Gastrocnemius medialis (tissue), 4 donors: ENCODE results near the gene NBEA. TPM values are rescaled to one million over a fixed set of nuclear protein-coding genes. Genes with fewer than 3 reads are reported as not detected.

Source experiments
- ATAC-seq, 2 donors: fragments of 150-250 bp; one replicate each; pipeline ENCODE4 v1.9.1; 2016
- DNase-seq, 2 donors: peaks; one replicate each; pipeline ENCODE4 v3.0.0-alpha.2; 2019
- H3K27ac ChIP-seq, 4 donors: fragments of 200-600 bp; sonication (generic); 1 replicate in 1 of 4; 2 replicates in 3 of 4; pipeline ENCODE4 v1.5.1; 2016 to 2018; ENCODE audit warnings: mild to moderate bottlenecking in 2 of 4, moderate library complexity in 1 of 4
- H3K27me3 ChIP-seq, 3 donors: fragments of 200-600 bp; sonication (generic) in 2 of 3; 1 replicate in 1 of 3; 2 replicates in 2 of 3; pipeline versions ENCODE4 v1.5.1 to v1.6.0; 2016 to 2019; ENCODE audit warnings: mild to moderate bottlenecking in 1 of 3, moderate library complexity in 1 of 3
- H3K36me3 ChIP-seq, 2 donors: fragments of 200-600 bp; sonication (generic) in 1 of 2; one replicate each; pipeline ENCODE4 v1.5.1; 2017 to 2018
- H3K4me1 ChIP-seq, 2 donors: fragments of 200-600 bp; sonication (generic) in 1 of 2; one replicate each; pipeline ENCODE4 v1.5.1; 2016 to 2017; ENCODE audit warnings: mild to moderate bottlenecking in 2 of 2
- H3K4me3 ChIP-seq, 4 donors: fragments of 200-600 bp; sonication (generic) in 3 of 4; 1 replicate in 1 of 4; 2 replicates in 3 of 4; pipeline ENCODE4 v1.5.1; 2016 to 2019; ENCODE audit warnings: mild to moderate bottlenecking in 2 of 4
- H3K9me3 ChIP-seq, 3 donors: fragments of 200-600 bp; sonication (generic) in 2 of 3; 1 replicate in 1 of 3; 2 replicates in 2 of 3; pipeline ENCODE4 v1.5.1; 2016 to 2019
- POLR2A ChIP-seq, 2 donors: fragments of 450-650 bp; IDR thresholded peaks; one replicate each; pipeline ENCODE4 v1.6.1; 2017; ENCODE audit warnings: antibody characterized with exemption in 2 of 2, mild to moderate bottlenecking in 2 of 2, moderate library complexity in 2 of 2
- in situ Hi-C, 4 donors: fragments of 200-750 bp; cut with MboI; loops; one replicate each; pipeline versions ENCODE4 v1.15.0 to v1.8.0; 2017; ENCODE audit warnings: low sequenced_read_pairs in 4 of 4
- intact Hi-C: fragments of 100-400 bp; cut with DNase I; formaldehyde crosslinking; loops from one replicate; pipeline ENCODE4 v1.15.1; 2023; ENCODE audit warnings: low total_unique reads
- total RNA-seq, 4 donors: library from RNA; depleted of rRNA; stranded (reverse); fragments of >200 nt; gene quantifications; one replicate each; pipeline versions ENCODE4 v1.1.0 to v1.2.3, GENCODE V29; 2016
- TF ChIP-seq, protein P1 (sequence below), 5 experiments: fragments of 450-650 bp in 3 of 5; fragments of 200-600 bp in 2 of 5; sonication (generic) in 2 of 5; IDR thresholded peaks in 4 of 5; conservative IDR thresholded peaks in 1 of 5; 1 replicate in 4 of 5; 2 replicates in 1 of 5; pipeline ENCODE4 v1.5.1; 2016 to 2019; ENCODE audit warnings: antibody characterized with exemption in 5 of 5, mild to moderate bottlenecking in 3 of 5, moderate library complexity in 3 of 5

NBEA gene
- total RNA-seq, 4 donors from 2014 or later = 4.1 to 5.1 (median 4.7) TPM

DNA sequence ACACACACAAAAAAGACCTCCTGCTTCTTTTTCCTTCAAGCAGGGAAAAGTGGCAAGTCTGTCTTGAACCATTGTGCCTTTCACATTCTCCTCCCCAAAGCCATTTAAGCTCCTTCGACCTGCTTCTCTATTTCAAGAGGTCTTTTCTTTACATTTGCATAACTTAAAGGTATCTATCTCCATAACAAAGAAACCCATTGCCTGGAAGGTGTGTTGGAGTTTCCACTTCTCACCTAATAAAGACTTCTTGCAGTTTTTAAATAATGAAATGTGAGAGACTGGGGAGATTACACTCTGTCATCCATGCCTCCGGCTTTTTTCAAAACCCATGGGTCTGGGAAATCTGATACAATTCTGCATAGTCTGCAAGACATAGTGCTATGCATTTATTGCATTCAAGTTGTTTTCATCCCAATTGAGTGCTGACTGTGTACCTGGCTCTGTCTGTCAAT lies 41.8 kb upstream of the NBEA start:
- Histone ChIP-seq H3K27ac (no peak overlapping the region), H3K9me3 (no peaks in the 10 kb centered on the region), H3K27me3 (no peaks in the 10 kb centered on the region), H3K4me3 (no peak overlapping the region), H3K4me1 (no peaks in the 10 kb centered on the region), H3K36me3 (no peaks in the 10 kb centered on the region)
- in situ Hi-C loops (no loop called here), intact Hi-C loops (no loop called here)
- DNase-seq = no peak
- ATAC-seq = no peak
- TF ChIP-seq, protein P1, sequence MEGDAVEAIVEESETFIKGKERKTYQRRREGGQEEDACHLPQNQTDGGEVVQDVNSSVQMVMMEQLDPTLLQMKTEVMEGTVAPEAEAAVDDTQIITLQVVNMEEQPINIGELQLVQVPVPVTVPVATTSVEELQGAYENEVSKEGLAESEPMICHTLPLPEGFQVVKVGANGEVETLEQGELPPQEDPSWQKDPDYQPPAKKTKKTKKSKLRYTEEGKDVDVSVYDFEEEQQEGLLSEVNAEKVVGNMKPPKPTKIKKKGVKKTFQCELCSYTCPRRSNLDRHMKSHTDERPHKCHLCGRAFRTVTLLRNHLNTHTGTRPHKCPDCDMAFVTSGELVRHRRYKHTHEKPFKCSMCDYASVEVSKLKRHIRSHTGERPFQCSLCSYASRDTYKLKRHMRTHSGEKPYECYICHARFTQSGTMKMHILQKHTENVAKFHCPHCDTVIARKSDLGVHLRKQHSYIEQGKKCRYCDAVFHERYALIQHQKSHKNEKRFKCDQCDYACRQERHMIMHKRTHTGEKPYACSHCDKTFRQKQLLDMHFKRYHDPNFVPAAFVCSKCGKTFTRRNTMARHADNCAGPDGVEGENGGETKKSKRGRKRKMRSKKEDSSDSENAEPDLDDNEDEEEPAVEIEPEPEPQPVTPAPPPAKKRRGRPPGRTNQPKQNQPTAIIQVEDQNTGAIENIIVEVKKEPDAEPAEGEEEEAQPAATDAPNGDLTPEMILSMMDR (IDR thresholded peaks at IDR 0.05 in 4 of 5, conservative IDR thresholded peaks at IDR 0.05 in 1 of 5) = no peak
- no peak for TF ChIP-seq POLR2A (IDR thresholded peaks at IDR 0.05)

DNA sequence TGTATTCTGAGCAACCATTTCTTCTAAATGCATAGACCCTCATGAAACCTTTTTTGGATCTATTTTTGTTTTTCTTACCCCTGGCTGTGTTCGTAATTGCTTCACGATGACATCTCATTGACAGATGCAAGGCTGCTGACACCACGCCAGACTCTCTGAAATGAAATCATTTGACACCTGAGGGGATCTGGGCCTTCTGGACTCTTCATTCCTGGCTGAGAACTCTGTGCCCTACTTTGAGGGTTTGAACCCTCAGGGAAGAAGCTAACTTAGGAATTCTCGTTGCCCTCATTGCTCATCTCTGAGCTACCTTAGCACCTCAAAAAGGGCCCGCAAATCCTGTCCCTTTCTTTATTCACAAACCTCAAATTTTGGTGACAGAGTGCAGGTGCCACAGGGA lies 40.5 kb upstream of the NBEA start:
- Histone ChIP-seq H3K27me3 (no peaks in the 10 kb centered on the region), H3K4me1 (no peaks in the 10 kb centered on the region), H3K4me3 (no peak overlapping the region), H3K36me3 (no peaks in the 10 kb centered on the region), H3K27ac (no peak overlapping the region), H3K9me3 (no peaks in the 10 kb centered on the region)
- DNase-seq (no peak), ATAC-seq (no peak)
- in situ Hi-C loops (no loop called here), intact Hi-C loops (no loop called here)
- TF ChIP-seq, protein P1 (IDR thresholded peaks at IDR 0.05 in 4 of 5, conservative IDR thresholded peaks at IDR 0.05 in 1 of 5) = no peak
- TF ChIP-seq POLR2A (IDR thresholded peaks at IDR 0.05) = no peak

DNA sequence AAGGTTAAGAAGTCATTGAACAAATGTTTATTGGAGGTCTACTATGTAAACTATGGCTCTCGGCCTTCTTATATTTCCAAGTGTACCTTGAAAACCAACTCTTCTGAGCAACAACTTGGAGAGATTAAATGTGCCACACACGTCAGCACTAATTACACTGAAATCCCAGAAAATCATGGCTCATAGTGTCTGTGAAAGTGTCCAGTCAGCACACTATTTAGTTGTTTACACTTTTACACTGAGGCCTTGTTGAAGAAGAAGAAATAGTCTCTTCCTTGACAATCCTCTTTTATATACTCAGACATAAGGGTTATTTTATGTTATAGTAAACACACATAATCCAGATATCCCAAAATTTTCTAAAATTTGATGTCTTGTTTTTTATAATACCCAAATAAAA lies 30.9 kb upstream of the NBEA start:
- no peaks in the 10 kb centered on the region for H3K27me3 ChIP-seq
- intact Hi-C loops = no loop called here
- no peak overlapping the region for H3K27ac ChIP-seq
- TF ChIP-seq, protein P1 (IDR thresholded peaks at IDR 0.05 in 4 of 5, conservative IDR thresholded peaks at IDR 0.05 in 1 of 5) = no peak
- TF ChIP-seq POLR2A (IDR thresholded peaks at IDR 0.05) = no peak
- in situ Hi-C loops = no loop called here
- H3K36me3 ChIP-seq = no peaks in the 10 kb centered on the region
- H3K4me1 ChIP-seq = no peaks in the 10 kb centered on the region
- ATAC-seq = no peak
- no peaks in the 10 kb centered on the region for H3K9me3 ChIP-seq
- H3K4me3 ChIP-seq = no peak overlapping the region
- no peak for DNase-seq

DNA sequence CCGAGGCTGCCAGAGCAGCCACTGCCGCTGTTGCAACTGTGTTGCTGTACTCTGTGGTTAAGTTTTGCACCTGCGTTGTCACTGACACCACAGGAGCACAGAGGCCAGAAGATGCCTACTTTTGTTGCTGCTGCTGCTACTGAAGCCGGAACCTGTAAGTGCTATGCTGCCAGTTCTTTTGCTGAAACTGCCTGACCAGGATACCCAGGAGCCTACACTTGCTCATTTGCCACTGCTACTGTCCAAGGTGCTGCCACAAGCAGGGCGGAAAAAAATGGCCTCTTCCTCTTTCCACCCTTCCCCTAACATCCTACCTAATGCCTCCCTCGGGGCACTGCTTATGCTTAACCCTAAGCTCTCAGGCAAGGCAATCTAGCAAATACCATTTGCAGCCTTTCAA lies 29.0 kb upstream of the NBEA start:
- Histone ChIP-seq H3K9me3 (no peaks in the 10 kb centered on the region), H3K27ac (no peak overlapping the region), H3K4me3 (no peak overlapping the region), H3K36me3 (no peaks in the 10 kb centered on the region), H3K27me3 (no peaks in the 10 kb centered on the region), H3K4me1 (no peaks in the 10 kb centered on the region)
- DNase-seq (no peak), ATAC-seq (no peak)
- TF ChIP-seq, protein P1 (IDR thresholded peaks at IDR 0.05 in 4 of 5, conservative IDR thresholded peaks at IDR 0.05 in 1 of 5) = no peak
- TF ChIP-seq POLR2A (IDR thresholded peaks at IDR 0.05) = no peak
- in situ Hi-C loops = no loop called here
- intact Hi-C loops = no loop called here

DNA sequence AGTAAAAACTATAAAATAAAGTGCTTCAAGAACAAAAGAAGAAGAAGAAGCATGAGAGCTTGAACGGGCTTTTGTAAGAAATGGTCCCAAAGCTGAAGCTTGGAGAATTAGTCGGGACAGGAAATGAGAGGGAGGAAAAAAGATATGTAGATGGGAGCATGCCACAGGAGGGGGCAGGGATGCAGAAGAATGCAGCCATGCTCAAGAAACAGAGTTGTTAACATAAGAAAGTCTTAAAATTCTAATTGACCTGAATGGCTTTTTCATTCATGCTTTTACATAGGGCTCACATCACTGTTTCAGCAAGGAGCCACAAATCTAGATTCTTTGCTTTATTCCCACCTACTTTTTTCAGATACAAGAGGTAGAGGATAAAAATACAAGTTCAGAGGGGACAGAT lies 27.7 kb upstream of the NBEA start:
- no peaks in the 10 kb centered on the region for H3K4me1 ChIP-seq
- H3K27ac ChIP-seq = no peak overlapping the region
- H3K36me3 ChIP-seq = no peaks in the 10 kb centered on the region
- H3K4me3 ChIP-seq = no peak overlapping the region
- TF ChIP-seq POLR2A (IDR thresholded peaks at IDR 0.05) = no peak
- TF ChIP-seq, protein P1 (IDR thresholded peaks at IDR 0.05 in 4 of 5, conservative IDR thresholded peaks at IDR 0.05 in 1 of 5) = no peak
- H3K9me3 ChIP-seq = no peaks in the 10 kb centered on the region
- ATAC-seq (no peak), DNase-seq (no peak)
- in situ Hi-C loops (no loop called here), intact Hi-C loops (no loop called here)
- H3K27me3 ChIP-seq = no peaks in the 10 kb centered on the region
